ENCODE results near the gene HNRNPA3. TPM values are rescaled to one million over a fixed set of nuclear protein-coding genes. Genes with fewer than 3 reads are reported as not detected.
A peak's percentile ranks its signal among the peaks of the same experiment; 100 is the strongest.

Gene HNRNPA3
- total RNA-seq, 1 experiment from 2014 or later = 328 TPM

- intact Hi-C loops (cut with micrococcal nuclease) = no loop called here
- no TSS peak for BruUV-seq (replicated peaks)
- Histone ChIP-seq H3K9me3 (ENCODE audit: control insufficient read depth in 1 of 2, insufficient read depth in 1 of 2, low read depth in 1 of 2, low read length in 2 of 2) (no peaks in the 10 kb centered on the region), H4K20me1 (ENCODE audit: insufficient read depth) (peaks cover 45% of the 10 kb centered on the region; the same call in 1 of the 2 replicates), H3K27me3 (ENCODE audit: insufficient read depth, low read length) (no peaks in the 10 kb centered on the region), H3K36me3 (ENCODE audit: control insufficient read depth in 1 of 2, insufficient read depth in 2 of 2, low read length in 2 of 2) (peaks cover 0 to 7% of the 10 kb centered on the region in 2 experiments; a peak in 1 of 4 replicates), H3K9ac (ENCODE audit: low read length) (peak overlapping the region; percentile 3; the same call in 1 of the 2 replicates), H3K4me3 (replicated peaks in 1 of 2; ENCODE audit: low read depth in 1 of 2, low read length in 2 of 2) (no peak overlapping the region), H3K4me1 (ENCODE audit: control insufficient read depth in 1 of 2, insufficient read depth in 2 of 2, low read length in 2 of 2) (peaks cover 50 to 89% of the 10 kb centered on the region in 2 experiments), H3K4me2 (ENCODE audit: low read length) (no peak overlapping the region), H2AFZ (ENCODE audit: low read depth, low read length, poor library complexity, severe bottlenecking) (no peak overlapping the region), H3K27ac (ENCODE audit: low read depth, low read length) (no peak overlapping the region), H3K9me2 (ENCODE audit: insufficient read depth) (no peaks in the 10 kb centered on the region), H3K79me2 (ENCODE audit: insufficient read depth, low read length) (peaks cover 100% of the 10 kb centered on the region)
- no peak for DNase-seq (ENCODE audit: low read depth, low spot score)
- POLR2A ChIA-PET = interaction anchor here (2.1 to 2.2 kb wide), 2 partner anchors 8 to 10 kb away, joined by 8 to 13 read pairs; partner anchors contain the start of gene NFE2L2
- RAD21 ChIA-PET (ENCODE audit: low non-redundant PET in 1 of 2, low total read pairs in 2 of 2, uncharacterized antibody in 2 of 2, unreplicated experiment in 2 of 2) = interaction anchor here in 1 of 2 experiments (1.3 kb wide), 1 partner anchor 89 kb away, joined by 4 read pairs; no protein-coding TSS in a partner anchor
- CTCF ChIA-PET = interaction anchor here (2.5 to 2.6 kb wide), 3 partner anchors 9 to 89 kb away, joined by 8 to 22 read pairs (median 21); partner anchors contain the start of gene NFE2L2
- no peak for ATAC-seq
- no peak for TF ChIP-seq YY1 (IDR thresholded peaks at IDR 0.05; ENCODE audit: extremely low read depth, insufficient replicate concordance, low read depth, low read length)
- TF ChIP-seq EZH2phosphoT487 (IDR thresholded peaks at IDR 0.05; ENCODE audit: borderline replicate concordance) = no peak
- no peak for TF ChIP-seq CEBPB (IDR thresholded peaks at IDR 0.05; ENCODE audit: low read depth)
- no peak for TF ChIP-seq CTCF (IDR thresholded peaks at IDR 0.05 in 2 of 3, conservative IDR thresholded peaks at IDR 0.05 in 1 of 3; ENCODE audit: borderline replicate concordance in 1 of 3, insufficient read depth in 1 of 3, low read depth in 2 of 3, low read length in 2 of 3)
- no peak for TF ChIP-seq REST (IDR thresholded peaks at IDR 0.05; ENCODE audit: low read depth)
Measured at GRCh38 chr2:177253704-177254103, 41.1 kb downstream of the HNRNPA3 start.
